IPS-20b (cell line): Measurements from ENCODE around the gene SIX1.
A peak's percentile ranks its signal among the peaks of the same experiment; 100 is the strongest.

Source experiments
- H3K27ac ChIP-seq: one replicate; pipeline ENCODE4 v1.5.1; 2013; ENCODE audit warnings: low read length
- H3K27me3 ChIP-seq: 2 replicates; pipeline ENCODE4 v1.6.1; 2013; ENCODE audit warnings: mild to moderate bottlenecking, low read length, inconsistent platforms; ENCODE audit not compliant: insufficient read depth
- H3K36me3 ChIP-seq: 2 replicates; pipeline ENCODE4 v1.6.1; 2013; ENCODE audit warnings: low read depth, mild to moderate bottlenecking, inconsistent platforms, low read length, moderate library complexity; ENCODE audit not compliant: insufficient read depth
- H3K4me1 ChIP-seq: 2 replicates; pipeline ENCODE4 v1.6.1; 2013; ENCODE audit warnings: mild to moderate bottlenecking, control low read depth, inconsistent platforms, low read length, moderate library complexity; ENCODE audit not compliant: insufficient read depth
- H3K4me3 ChIP-seq: 2 replicates; pipeline ENCODE4 v1.5.1; 2013; ENCODE audit warnings: mild to moderate bottlenecking, low read length, inconsistent platforms
- H3K9ac ChIP-seq: 2 replicates; pipeline ENCODE4 v1.6.1; 2013; ENCODE audit warnings: low read depth, mild to moderate bottlenecking, inconsistent platforms, low read length, moderate library complexity
- H3K9me3 ChIP-seq: 2 replicates; pipeline ENCODE4 v1.6.1; 2013; ENCODE audit warnings: mild to moderate bottlenecking, low read depth, low read length, inconsistent platforms; ENCODE audit not compliant: insufficient read depth

SIX1 gene

GRCh38 chr14:60637479-60638315 is 11.6 kb downstream of the SIX1 start:
- H3K27me3 ChIP-seq, result peaks cover 87% of the 10 kb centered on the region
- peaks cover 21% of the 10 kb centered on the region; the same call in 1 of the 2 replicates for H3K4me1 ChIP-seq
- no peak overlapping the region for H3K27ac ChIP-seq
- peak overlapping the region; percentile 49 for H3K4me3 ChIP-seq
- no peaks in the 10 kb centered on the region for H3K9me3 ChIP-seq
- 0 out of 2 replicates have a peak overlapping the region, but pooled peaks have one; percentile 7 for H3K9ac ChIP-seq
- no peaks in the 10 kb centered on the region for H3K36me3 ChIP-seq

GRCh38 chr14:60636879-60637478 is 12.3 kb downstream of the SIX1 start:
- Histone ChIP-seq H3K4me3 (peak overlapping the region; percentile 49; the same call in 1 of the 2 replicates), H3K27me3 (peaks cover 80% of the 10 kb centered on the region)

GRCh38 chr14:60634153-60634552 is 15.1 kb downstream of the SIX1 start:
- no peak overlapping the region for H3K27ac ChIP-seq
- H3K9ac ChIP-seq, result no peak overlapping the region

More at GRCh38 chr14:60636879-60637478, 12.3 kb downstream of the SIX1 start:
- no peak overlapping the region for H3K9ac ChIP-seq
- H3K4me1 ChIP-seq, result peaks cover 20% of the 10 kb centered on the region; the same call in 1 of the 2 replicates
- H3K27ac ChIP-seq, result no peak overlapping the region
- H3K9me3 ChIP-seq, result no peaks in the 10 kb centered on the region
- H3K36me3 ChIP-seq, result no peaks in the 10 kb centered on the region

GRCh38 chr14:60632777-60633176 is 16.5 kb downstream of the SIX1 start:
- H3K9me3 ChIP-seq, result no peaks in the 10 kb centered on the region
- no peaks in the 10 kb centered on the region for H3K36me3 ChIP-seq
- H3K27me3 ChIP-seq, result peaks cover 47% of the 10 kb centered on the region
- no peaks in the 10 kb centered on the region; the same call in 1 of the 2 replicates for H3K4me1 ChIP-seq
- no peak overlapping the region for H3K27ac ChIP-seq
- H3K9ac ChIP-seq, result no peak overlapping the region
- no peak overlapping the region for H3K4me3 ChIP-seq

More at GRCh38 chr14:60634153-60634552, 15.1 kb downstream of the SIX1 start:
- peaks cover 6% of the 10 kb centered on the region; the same call in 1 of the 2 replicates for H3K4me1 ChIP-seq
- H3K27me3 ChIP-seq, result peaks cover 58% of the 10 kb centered on the region
- no peak overlapping the region for H3K4me3 ChIP-seq
- H3K9me3 ChIP-seq, result no peaks in the 10 kb centered on the region
- no peaks in the 10 kb centered on the region for H3K36me3 ChIP-seq

- Histone ChIP-seq H3K4me3 (no peak overlapping the region), H3K36me3 (no peaks in the 10 kb centered on the region), H3K9ac (no peak overlapping the region), H3K4me1 (no peaks in the 10 kb centered on the region; the same call in 1 of the 2 replicates), H3K27ac (no peak overlapping the region), H3K9me3 (no peaks in the 10 kb centered on the region), H3K27me3 (peaks cover 42% of the 10 kb centered on the region)
These were observed 17.0 kb downstream of the SIX1 start for GRCh38 chr14:60632257-60632656.

- H3K9ac ChIP-seq, result no peak overlapping the region
- no peak overlapping the region for H3K27ac ChIP-seq
- H3K4me1 ChIP-seq, result no peaks in the 10 kb centered on the region; the same call in 1 of the 2 replicates
- H3K4me3 ChIP-seq, result no peak overlapping the region
- peaks cover 38% of the 10 kb centered on the region for H3K27me3 ChIP-seq
- no peaks in the 10 kb centered on the region for H3K9me3 ChIP-seq
- H3K36me3 ChIP-seq, result no peaks in the 10 kb centered on the region
These were observed 17.4 kb downstream of the SIX1 start for GRCh38 chr14:60631842-60632241.

GRCh38 chr14:60630129-60630528 is 19.1 kb downstream of the SIX1 start:
- Histone ChIP-seq H3K9me3 (no peaks in the 10 kb centered on the region), H3K4me1 (no peaks in the 10 kb centered on the region), H3K36me3 (no peaks in the 10 kb centered on the region), H3K27me3 (peaks cover 21% of the 10 kb centered on the region; the same call in 1 of the 2 replicates), H3K4me3 (no peak overlapping the region), H3K9ac (no peak overlapping the region), H3K27ac (no peak overlapping the region)

GRCh38 chr14:60628892-60629291 is 20.4 kb downstream of the SIX1 start:
- H3K4me1 ChIP-seq, result no peaks in the 10 kb centered on the region
- no peak overlapping the region for H3K4me3 ChIP-seq
- H3K9me3 ChIP-seq, result no peaks in the 10 kb centered on the region
- no peak overlapping the region for H3K9ac ChIP-seq
- H3K36me3 ChIP-seq, result no peaks in the 10 kb centered on the region
- no peak overlapping the region for H3K27ac ChIP-seq
- H3K27me3 ChIP-seq, result peaks cover 11% of the 10 kb centered on the region; the same call in 1 of the 2 replicates

- no peak overlapping the region for H3K27ac ChIP-seq
- no peaks in the 10 kb centered on the region for H3K9me3 ChIP-seq
- H3K9ac ChIP-seq, result no peak overlapping the region
- no peaks in the 10 kb centered on the region for H3K36me3 ChIP-seq
- no peaks in the 10 kb centered on the region for H3K27me3 ChIP-seq
- H3K4me3 ChIP-seq, result no peak overlapping the region
- no peaks in the 10 kb centered on the region for H3K4me1 ChIP-seq
These were observed 26.4 kb downstream of the SIX1 start for GRCh38 chr14:60622917-60623257.

- Histone ChIP-seq H3K9me3 (no peaks in the 10 kb centered on the region), H3K27me3 (no peaks in the 10 kb centered on the region), H3K27ac (no peak overlapping the region), H3K4me3 (no peak overlapping the region), H3K9ac (no peak overlapping the region), H3K36me3 (no peaks in the 10 kb centered on the region), H3K4me1 (no peaks in the 10 kb centered on the region)
These were observed 26.9 kb downstream of the SIX1 start for GRCh38 chr14:60622210-60622916.

- Histone ChIP-seq H3K27me3 (no peaks in the 10 kb centered on the region), H3K4me1 (peaks cover 3% of the 10 kb centered on the region; the same call in 1 of the 2 replicates), H3K27ac (no peak overlapping the region), H3K9me3 (no peaks in the 10 kb centered on the region), H3K4me3 (no peak overlapping the region), H3K9ac (no peak overlapping the region), H3K36me3 (no peaks in the 10 kb centered on the region)
These were observed 27.9 kb downstream of the SIX1 start for GRCh38 chr14:60621386-60621785.
